ENCODE data around the gene ASB11. TPM values are rescaled to one million over a fixed set of nuclear protein-coding genes. Genes with fewer than 3 reads are reported as not detected.

ASB11 gene
- total RNA-seq, 1 donor from 2014 or later = not detected

- H3K27ac ChIP-seq = no peak overlapping the region
- no peaks in the 10 kb centered on the region for H3K27me3 ChIP-seq
- H3K36me3 ChIP-seq = peaks cover 0 to 9% of the 10 kb centered on the region in 2 donors
- H3K4me1 ChIP-seq = no peaks in the 10 kb centered on the region
- no peak for TF ChIP-seq POLR2AphosphoS5 (IDR thresholded peaks at IDR 0.05; ENCODE audit: insufficient read depth in 1 of 2, low read depth in 1 of 2)
- TF ChIP-seq POLR2A (IDR thresholded peaks at IDR 0.05) = no peak
- TF ChIP-seq CTCF (IDR thresholded peaks at IDR 0.05) = no peak
- no peak for DNase-seq (ENCODE audit: extremely low spot score in 2 of 2)
- intact Hi-C loops (cut with DNase I) = no loop called here
- H3K9me3 ChIP-seq = no peaks in the 10 kb centered on the region
- H3K4me3 ChIP-seq = no peak overlapping the region
These were observed 7.0 kb upstream of the ASB11 start for GRCh38 chrX:15322472-15322871.

GRCh38 chrX:15322072-15322471, 6.6 kb upstream of the ASB11 start:
- H3K36me3 ChIP-seq = peaks cover 0 to 9% of the 10 kb centered on the region in 2 donors
- intact Hi-C loops (cut with DNase I) = no loop called here
- no peak overlapping the region for H3K4me3 ChIP-seq
- H3K9me3 ChIP-seq = no peaks in the 10 kb centered on the region
- H3K4me1 ChIP-seq = no peaks in the 10 kb centered on the region
- H3K27ac ChIP-seq = no peak overlapping the region
- TF ChIP-seq POLR2A (IDR thresholded peaks at IDR 0.05) (no peak), CTCF (IDR thresholded peaks at IDR 0.05) (no peak), POLR2AphosphoS5 (IDR thresholded peaks at IDR 0.05; ENCODE audit: insufficient read depth in 1 of 2, low read depth in 1 of 2) (no peak)
- H3K27me3 ChIP-seq = no peaks in the 10 kb centered on the region
- no peak for DNase-seq (ENCODE audit: extremely low spot score in 2 of 2)

GRCh38 chrX:15321447-15321846, 6.0 kb upstream of the ASB11 start:
- TF ChIP-seq CTCF (IDR thresholded peaks at IDR 0.05) (no peak), POLR2AphosphoS5 (IDR thresholded peaks at IDR 0.05; ENCODE audit: insufficient read depth in 1 of 2, low read depth in 1 of 2) (no peak), POLR2A (IDR thresholded peaks at IDR 0.05) (no peak)
- Histone ChIP-seq H3K27me3 (no peaks in the 10 kb centered on the region), H3K4me3 (no peak overlapping the region), H3K36me3 (peaks cover 0 to 9% of the 10 kb centered on the region in 2 donors), H3K4me1 (no peaks in the 10 kb centered on the region), H3K27ac (no peak overlapping the region), H3K9me3 (no peaks in the 10 kb centered on the region)
- no peak for DNase-seq (ENCODE audit: extremely low spot score in 2 of 2)
- intact Hi-C loops (cut with DNase I) = no loop called here

GRCh38 chrX:15320297-15320696, 4.9 kb upstream of the ASB11 start:
- no peak overlapping the region for H3K27ac ChIP-seq
- no peak for TF ChIP-seq CTCF (IDR thresholded peaks at IDR 0.05)
- DNase-seq (ENCODE audit: extremely low spot score in 2 of 2) = no peak
- H3K36me3 ChIP-seq = peaks cover 0 to 8% of the 10 kb centered on the region in 2 donors
- no peaks in the 10 kb centered on the region for H3K27me3 ChIP-seq
- no peak overlapping the region for H3K4me3 ChIP-seq
- intact Hi-C loops (cut with DNase I) = no loop called here
- H3K9me3 ChIP-seq = no peaks in the 10 kb centered on the region
- H3K4me1 ChIP-seq = no peaks in the 10 kb centered on the region

- intact Hi-C loops (cut with DNase I) = no loop called here
- no peak for DNase-seq (ENCODE audit: extremely low spot score in 2 of 2)
- no peaks in the 10 kb centered on the region for H3K27me3 ChIP-seq
- no peak for TF ChIP-seq POLR2A (IDR thresholded peaks at IDR 0.05)
- TF ChIP-seq POLR2AphosphoS5 (IDR thresholded peaks at IDR 0.05; ENCODE audit: insufficient read depth in 1 of 2, low read depth in 1 of 2) = no peak
- no peak for TF ChIP-seq CTCF (IDR thresholded peaks at IDR 0.05)
- H3K4me3 ChIP-seq = no peak overlapping the region
- no peaks in the 10 kb centered on the region for H3K4me1 ChIP-seq
- H3K27ac ChIP-seq = no peak overlapping the region
- H3K9me3 ChIP-seq = no peaks in the 10 kb centered on the region
- no peaks in the 10 kb centered on the region for H3K36me3 ChIP-seq
These were observed 3.6 kb upstream of the ASB11 start for GRCh38 chrX:15319075-15319474.

Data from vagina (tissue), 2 donors.